ENCODE results near the gene CYFIP1. TPM values are rescaled to one million over a fixed set of nuclear protein-coding genes. Genes with fewer than 3 reads are reported as not detected.
A peak's percentile ranks its signal among the peaks of the same experiment; 100 is the strongest.

CYFIP1 gene
- total RNA-seq, 1 donor from 2014 or later, result 143 TPM

- H3K9me3 Mint-ChIP-seq (ENCODE audit: unreplicated experiment), result no peaks in the 10 kb centered on the region
- no peaks in the 10 kb centered on the region for H3K36me3 Mint-ChIP-seq (ENCODE audit: unreplicated experiment)
- H3K4me3 Mint-ChIP-seq (ENCODE audit: unreplicated experiment), result no peak overlapping the region
- H3K27me3 Mint-ChIP-seq (ENCODE audit: unreplicated experiment), result peaks cover 5% of the 10 kb centered on the region
- H3K27ac Mint-ChIP-seq (ENCODE audit: unreplicated experiment), result no peak overlapping the region
- no peak for DNase-seq
- TF ChIP-seq CTCF (IDR thresholded peaks at IDR 0.05; ENCODE audit: partially characterized antibody, unreplicated experiment), result no peak
- peaks cover 11% of the 10 kb centered on the region for H3K4me1 Mint-ChIP-seq (ENCODE audit: low read depth, unreplicated experiment)
Measured at GRCh38 chr15:22856659-22857058, 123.5 kb downstream of the CYFIP1 start.

- H3K36me3 Mint-ChIP-seq (ENCODE audit: unreplicated experiment), result no peaks in the 10 kb centered on the region
- TF ChIP-seq CTCF (IDR thresholded peaks at IDR 0.05; ENCODE audit: partially characterized antibody, unreplicated experiment), result no peak
- H3K9me3 Mint-ChIP-seq (ENCODE audit: unreplicated experiment), result no peaks in the 10 kb centered on the region
- DNase-seq, result no peak
- peaks cover 5% of the 10 kb centered on the region for H3K27me3 Mint-ChIP-seq (ENCODE audit: unreplicated experiment)
- peaks cover 4% of the 10 kb centered on the region for H3K4me1 Mint-ChIP-seq (ENCODE audit: low read depth, unreplicated experiment)
- H3K27ac Mint-ChIP-seq (ENCODE audit: unreplicated experiment), result no peak overlapping the region
- H3K4me3 Mint-ChIP-seq (ENCODE audit: unreplicated experiment), result no peak overlapping the region
Measured at GRCh38 chr15:22855791-22856190, 124.4 kb downstream of the CYFIP1 start.

DNA sequence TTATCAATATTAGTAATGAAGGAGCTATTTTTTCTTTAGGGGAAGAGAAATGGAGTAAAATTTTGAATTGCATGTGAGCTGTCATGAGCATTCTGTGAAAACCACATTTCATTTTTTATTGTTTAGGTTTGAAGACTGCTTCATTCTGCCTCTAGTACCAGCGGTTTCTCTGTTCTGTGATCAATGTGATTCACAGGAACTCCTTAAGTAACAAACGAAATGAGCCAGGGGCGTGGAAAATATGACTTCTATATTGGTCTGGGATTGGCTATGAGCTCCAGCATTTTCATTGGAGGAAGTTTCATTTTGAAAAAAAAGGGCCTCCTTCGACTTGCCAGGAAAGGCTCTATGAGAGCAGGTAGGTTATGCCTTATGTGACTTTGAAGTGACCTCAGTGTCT is 128.7 kb downstream of the CYFIP1 start:
- peaks cover 2% of the 10 kb centered on the region for H3K9me3 Mint-ChIP-seq (ENCODE audit: unreplicated experiment)
- H3K4me1 Mint-ChIP-seq (ENCODE audit: low read depth, unreplicated experiment), result peaks cover 2% of the 10 kb centered on the region
- peaks cover 2% of the 10 kb centered on the region for H3K27me3 Mint-ChIP-seq (ENCODE audit: unreplicated experiment)
- DNase-seq, result no peak
- no peak overlapping the region for H3K27ac Mint-ChIP-seq (ENCODE audit: unreplicated experiment)
- no peaks in the 10 kb centered on the region for H3K36me3 Mint-ChIP-seq (ENCODE audit: unreplicated experiment)
- H3K4me3 Mint-ChIP-seq (ENCODE audit: unreplicated experiment), result no peak overlapping the region
- TF ChIP-seq CTCF (IDR thresholded peaks at IDR 0.05; ENCODE audit: partially characterized antibody, unreplicated experiment), result no peak

DNA sequence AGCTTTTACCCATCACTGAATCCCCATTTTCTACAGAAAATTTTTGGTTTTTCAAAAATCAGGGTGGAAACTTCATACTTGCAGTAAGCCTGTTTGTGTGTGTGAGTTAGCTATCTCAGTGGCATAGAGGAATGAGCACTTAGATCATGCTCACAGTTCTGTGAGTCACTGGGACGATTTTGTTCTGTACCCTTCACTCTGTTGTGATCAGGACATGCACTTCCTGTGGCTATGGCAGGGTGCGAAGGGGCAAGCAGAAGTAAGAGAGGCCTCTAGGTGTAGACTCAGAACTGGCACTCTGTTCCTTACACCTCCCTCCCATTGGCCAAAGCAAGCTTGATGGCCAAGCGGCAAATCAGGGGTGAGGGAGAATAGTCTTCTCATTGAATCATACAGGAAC is 130.1 kb downstream of the CYFIP1 start:
- Mint-ChIP-seq H3K27me3 (ENCODE audit: unreplicated experiment) (peaks cover 2% of the 10 kb centered on the region), H3K4me1 (ENCODE audit: low read depth, unreplicated experiment) (peaks cover 16% of the 10 kb centered on the region), H3K27ac (ENCODE audit: unreplicated experiment) (no peak overlapping the region), H3K4me3 (ENCODE audit: unreplicated experiment) (no peak overlapping the region), H3K36me3 (ENCODE audit: unreplicated experiment) (no peaks in the 10 kb centered on the region), H3K9me3 (ENCODE audit: unreplicated experiment) (peaks cover 2% of the 10 kb centered on the region)
- DNase-seq, result no peak
- no peak for TF ChIP-seq CTCF (IDR thresholded peaks at IDR 0.05; ENCODE audit: partially characterized antibody, unreplicated experiment)

- H3K9me3 Mint-ChIP-seq (ENCODE audit: unreplicated experiment), result peaks cover 4% of the 10 kb centered on the region
- H3K36me3 Mint-ChIP-seq (ENCODE audit: unreplicated experiment), result no peaks in the 10 kb centered on the region
Measured at GRCh38 chr15:22846073-22846472, 134.1 kb downstream of the CYFIP1 start.

More at GRCh38 chr15:22846073-22846472, 134.1 kb downstream of the CYFIP1 start:
- H3K27ac Mint-ChIP-seq (ENCODE audit: unreplicated experiment), result peak overlapping the region; percentile 89
- peaks cover 34% of the 10 kb centered on the region for H3K4me1 Mint-ChIP-seq (ENCODE audit: low read depth, unreplicated experiment)
- peak overlapping the region; percentile 27 for H3K4me3 Mint-ChIP-seq (ENCODE audit: unreplicated experiment)
- H3K27me3 Mint-ChIP-seq (ENCODE audit: unreplicated experiment), result no peaks in the 10 kb centered on the region
- no peak for TF ChIP-seq CTCF (IDR thresholded peaks at IDR 0.05; ENCODE audit: partially characterized antibody, unreplicated experiment)
- no peak for DNase-seq
